HuH-7 (cell line): Measurements from ENCODE around the gene TMEM86A.

Experiments used
- DNase-seq: peaks from one replicate; pipeline ENCODE4 v3.0.0; 2011; ENCODE audit warnings: low spot score

Gene TMEM86A

DNA sequence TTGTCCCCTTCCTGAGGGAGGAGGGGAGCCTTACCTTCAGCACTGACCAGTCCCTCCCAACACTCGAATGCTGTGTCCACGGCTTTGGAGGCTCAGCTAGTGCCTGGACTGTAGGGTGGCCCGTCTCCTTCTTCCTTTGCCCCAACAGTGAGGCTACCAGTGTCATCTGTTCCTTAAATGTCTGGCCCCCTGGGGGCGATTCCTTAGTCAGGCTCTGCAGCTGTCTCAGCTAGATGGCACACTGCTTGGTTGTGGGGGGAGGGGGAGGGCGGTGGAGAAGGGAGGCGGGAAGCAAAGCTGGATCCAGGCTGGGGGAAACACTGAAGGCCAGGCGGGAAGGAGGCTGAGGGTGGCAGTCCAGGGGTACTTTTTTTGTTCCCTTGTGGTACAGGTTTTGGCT is 27.5 kb downstream of the TMEM86A start, which contains the start of gene IGSF22:
IGSF22 (minus strand) TSS at position 149 of the 400 bp plus-strand sequence. CDS start 1,952 bp downstream, outside the sequence.
- DNase-seq: no peak

DNA sequence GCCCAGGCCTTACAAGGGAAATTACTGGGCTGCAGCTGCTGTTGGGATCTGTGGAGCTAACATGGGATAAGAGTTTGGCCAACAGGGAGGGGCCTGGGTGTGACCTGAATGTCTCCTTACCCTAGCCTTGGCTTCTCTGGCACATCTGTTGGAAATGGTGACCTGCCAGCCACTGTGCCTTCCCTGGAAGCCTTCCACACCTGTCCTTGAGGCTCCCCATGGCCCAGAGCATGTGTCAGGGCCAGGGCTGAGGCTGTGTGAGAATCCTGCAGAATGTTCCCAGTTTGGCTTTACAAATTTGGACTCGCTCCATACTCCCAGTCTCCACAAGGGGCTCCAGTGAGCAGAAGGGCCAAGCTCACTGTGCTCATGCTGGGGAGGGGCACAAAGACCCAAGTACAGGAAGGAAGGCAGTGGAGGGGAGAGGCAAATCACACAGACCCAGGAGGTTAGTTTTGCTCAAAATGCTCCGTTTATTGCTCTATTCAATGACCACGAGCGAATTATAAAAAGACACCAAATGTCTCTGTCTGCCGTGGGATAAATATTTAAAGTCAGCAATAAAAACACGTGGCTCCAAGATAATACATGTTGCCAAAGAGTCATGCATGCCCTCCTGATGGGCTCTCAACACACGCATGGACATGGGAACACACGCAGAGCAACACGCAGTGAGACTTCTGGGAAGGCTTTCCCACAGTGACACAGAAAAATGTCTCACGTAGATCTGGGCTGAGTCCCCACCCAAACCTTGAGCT is 29.1 kb downstream of the TMEM86A start:
- DNase-seq: peak; percentile 75

DNA sequence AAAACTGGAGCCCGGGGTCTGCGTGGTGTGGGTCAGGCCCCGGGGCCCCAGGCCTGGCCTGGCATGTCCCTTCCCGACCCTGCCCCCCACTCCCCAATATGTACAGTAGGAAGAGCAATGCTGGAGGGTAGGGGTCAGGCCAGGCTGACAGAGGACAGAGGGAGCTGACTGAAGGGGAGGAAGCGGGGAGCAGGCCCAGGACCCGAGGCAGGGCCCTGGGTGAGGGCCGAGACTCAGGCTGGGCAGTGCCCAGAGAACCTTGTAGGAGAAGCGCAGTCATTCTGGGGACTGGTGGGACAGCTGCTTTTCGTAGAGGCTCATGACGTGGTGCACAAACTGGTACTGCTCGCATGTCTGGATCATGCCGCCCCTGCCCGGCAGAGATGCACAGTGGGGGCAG is 30.1 kb downstream of the TMEM86A start:
- no peak for DNase-seq

DNA sequence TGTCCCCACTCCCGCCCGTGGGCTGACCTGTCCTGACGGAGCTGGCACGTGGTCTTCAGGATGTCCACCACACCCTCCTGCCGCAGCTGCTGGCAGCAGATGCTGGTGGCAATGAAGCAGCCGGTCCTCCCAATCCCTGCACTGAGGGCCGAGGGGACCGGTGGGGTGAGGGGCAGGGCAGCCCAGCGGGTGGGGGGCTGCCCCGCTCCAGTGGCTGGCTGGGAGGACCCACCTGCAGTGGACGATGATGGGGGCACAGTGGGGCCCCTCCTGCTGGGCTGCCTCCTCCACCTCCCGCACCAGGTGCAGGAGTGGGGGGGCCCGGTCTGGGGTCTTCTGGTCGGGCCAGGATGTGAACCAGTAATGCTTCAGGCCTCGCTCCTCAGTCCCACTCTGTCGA is 30.8 kb downstream of the TMEM86A start:
- DNase-seq: no peak

DNA sequence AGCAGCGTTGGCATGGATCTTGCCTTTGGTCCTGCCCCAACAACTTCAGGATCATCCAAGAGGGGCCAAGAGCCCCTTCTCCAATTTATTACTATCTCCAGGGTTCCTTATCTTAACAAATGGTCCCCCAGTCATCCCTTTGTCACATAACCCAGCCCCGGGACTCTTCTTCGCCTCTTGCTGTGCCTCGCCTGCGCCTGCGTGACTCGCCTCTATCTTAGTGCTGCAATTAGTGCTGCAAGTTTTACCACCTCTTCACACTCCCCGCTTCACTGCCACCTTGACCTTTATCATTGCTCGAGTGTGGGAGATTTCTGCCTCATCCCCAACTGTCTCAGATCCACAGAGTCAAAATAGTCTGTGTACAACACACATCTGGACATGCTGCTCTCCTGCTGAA is 31.4 kb downstream of the TMEM86A start:
- DNase-seq: no peak

DNA sequence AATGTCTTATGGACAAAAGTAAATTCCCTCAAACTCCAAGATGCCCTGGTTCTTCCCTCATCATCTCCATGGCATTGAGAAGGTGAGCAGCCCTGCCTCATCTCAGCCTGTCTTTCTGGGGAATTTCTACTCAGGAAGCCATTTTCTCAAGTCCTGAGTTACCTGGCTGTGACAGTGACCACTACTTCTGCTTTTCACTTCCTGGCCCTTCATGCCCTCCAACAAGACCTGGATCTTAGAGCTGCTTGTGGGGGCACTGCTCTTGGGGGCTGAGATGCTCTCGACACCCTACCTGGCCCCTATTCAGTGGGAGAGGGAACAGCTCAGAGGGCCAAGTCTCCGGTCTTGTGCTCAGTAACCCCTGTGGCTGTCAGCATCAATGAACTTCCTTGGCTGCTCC is 32.9 kb downstream of the TMEM86A start:
- DNase-seq: no peak

DNA sequence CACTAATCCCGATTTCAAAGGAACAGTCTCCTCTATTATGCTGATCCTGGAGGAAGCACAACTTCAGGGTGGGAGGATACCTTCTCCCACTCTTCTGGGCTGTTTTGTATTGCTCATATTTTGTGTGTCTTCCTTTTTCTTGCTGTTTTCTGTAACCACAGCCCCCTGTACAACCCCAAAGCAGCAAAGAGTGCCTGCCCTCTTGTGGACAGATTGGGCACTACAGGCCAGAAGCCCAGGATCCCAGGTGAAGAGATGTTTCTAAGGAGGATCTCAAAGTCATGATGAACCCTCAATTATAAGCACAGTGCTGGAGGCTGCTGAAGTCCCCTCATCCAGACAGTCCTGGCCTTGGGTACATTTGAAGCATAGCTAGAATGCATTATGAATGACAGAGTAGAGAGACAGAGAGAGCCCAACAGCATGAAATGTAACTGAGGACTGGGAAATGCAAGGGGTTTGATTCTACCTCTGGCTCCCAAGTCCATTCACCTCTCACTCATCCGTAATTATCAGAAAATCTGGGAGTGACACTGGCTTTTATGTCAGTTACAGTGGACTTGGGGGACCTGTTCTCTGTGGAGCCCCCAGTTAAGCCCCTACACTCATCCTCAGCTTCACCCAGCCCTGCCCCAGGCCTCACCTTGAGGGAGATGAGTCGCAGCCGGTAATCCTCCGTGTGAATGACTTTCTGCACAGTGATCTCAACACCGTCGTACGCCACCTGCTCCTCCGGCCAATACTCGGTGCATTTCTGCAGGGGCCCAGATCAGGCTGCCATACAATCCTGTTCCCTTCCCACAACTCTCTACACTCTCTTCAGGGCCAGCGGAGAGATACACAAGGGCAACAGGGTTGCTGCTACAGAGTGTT is 33.6 kb downstream of the TMEM86A start:
- DNase-seq: peak; percentile 82

DNA sequence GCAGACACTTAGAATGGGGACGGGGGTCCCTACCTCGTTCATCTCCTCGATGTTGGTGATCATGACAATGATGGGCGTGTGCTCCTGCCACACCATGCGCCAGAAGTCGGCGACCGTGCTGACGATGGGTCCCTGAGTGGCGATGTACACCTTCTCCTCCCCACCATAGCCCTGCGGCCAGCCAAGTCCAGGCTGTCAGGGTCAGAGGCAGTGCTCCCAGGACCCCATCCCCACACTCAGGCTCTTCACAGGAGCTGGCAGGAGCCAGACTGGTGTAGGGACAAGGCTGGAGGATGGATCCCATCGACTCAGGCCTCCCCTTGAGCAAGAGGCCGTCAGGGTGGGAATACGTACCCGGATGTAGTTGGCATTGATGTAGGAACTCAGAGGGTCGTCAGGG is 34.6 kb downstream of the TMEM86A start:
- DNase-seq: no peak

DNA sequence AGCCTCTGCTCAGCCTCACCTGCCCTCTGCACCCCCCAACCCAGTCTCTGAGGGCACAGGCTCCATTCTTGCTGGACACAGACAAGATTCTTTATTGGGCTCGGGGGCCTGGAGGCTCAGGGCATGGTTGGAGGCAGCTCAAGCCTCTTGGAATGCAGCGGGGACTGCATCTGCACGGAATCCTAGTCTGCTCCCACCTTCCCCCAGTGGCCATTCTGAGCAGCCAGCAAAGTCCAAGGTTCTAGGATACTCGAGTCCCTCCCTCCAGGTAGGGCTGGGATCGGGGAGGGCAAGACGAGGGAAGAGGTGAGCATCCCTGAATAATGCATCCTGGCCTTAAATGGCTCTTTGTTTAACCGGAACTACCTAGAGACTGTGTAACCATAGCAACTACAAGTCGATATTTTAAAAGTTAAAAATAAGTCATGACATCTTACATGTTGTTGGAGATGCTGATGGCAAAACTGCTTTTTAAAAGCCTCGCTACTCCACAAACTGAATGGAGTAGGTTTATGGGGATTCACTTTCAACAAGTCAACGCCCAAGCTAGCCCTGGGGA is 38.1 kb downstream of the TMEM86A start:
- no peak for DNase-seq

DNA sequence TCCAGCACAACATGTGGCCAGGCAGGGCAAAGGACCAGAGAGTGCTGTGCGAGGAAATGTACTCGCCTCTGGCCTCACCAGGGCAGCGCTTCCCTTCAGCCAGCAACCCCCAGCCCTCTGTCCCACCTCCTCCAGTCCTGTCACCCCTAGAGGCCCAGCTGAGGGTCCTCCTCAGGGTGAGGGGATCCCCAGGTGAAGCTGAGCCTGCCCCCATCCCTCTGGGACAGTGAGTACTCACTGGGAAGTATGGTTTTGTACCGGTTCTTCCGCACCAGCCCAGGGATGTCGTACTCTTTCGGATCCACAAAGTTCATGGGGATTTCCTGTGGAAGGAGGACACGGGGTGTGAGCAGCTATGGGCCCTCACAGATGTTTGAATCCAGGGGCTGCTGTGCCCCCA is 39.1 kb downstream of the TMEM86A start:
- no peak for DNase-seq

DNA sequence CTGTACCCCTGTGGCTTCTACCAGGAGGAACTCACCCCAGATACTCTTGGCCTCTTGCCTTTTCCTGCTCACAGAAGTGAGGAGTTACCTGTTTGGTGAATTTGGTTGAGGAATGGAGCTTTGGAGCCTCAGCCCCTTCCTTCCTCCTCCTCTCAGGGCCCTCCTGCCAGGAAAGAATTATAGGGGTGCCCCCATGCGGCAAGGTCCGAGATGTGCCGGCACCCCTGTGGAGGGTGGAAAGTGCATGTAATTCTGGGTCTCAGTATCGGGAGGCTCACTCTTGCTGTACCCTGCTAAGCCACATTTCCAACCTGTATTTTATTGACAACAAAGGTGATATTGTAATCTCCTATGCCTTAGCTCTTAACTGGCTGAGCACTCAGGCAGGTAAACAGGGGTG is 41.1 kb downstream of the TMEM86A start:
- no peak for DNase-seq

DNA sequence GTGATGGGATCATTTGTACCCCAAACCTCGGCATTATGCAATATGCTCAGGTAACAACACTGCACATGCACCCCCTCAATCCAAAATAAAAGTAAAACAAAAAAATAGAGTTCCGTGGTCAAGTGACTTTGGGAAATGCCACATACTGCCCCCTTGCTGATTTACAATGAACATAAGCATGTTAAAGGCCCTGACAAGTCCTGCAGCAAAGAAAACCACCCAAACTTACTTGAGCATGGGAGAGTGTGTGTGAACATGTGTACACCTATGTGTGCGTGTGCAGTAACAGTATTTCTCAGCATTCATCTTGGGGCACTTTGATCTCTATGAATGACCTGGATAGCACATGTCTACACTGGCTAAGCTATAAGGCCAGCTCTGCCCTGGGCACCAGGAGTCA is 43.2 kb downstream of the TMEM86A start:
- DNase-seq: no peak

DNA sequence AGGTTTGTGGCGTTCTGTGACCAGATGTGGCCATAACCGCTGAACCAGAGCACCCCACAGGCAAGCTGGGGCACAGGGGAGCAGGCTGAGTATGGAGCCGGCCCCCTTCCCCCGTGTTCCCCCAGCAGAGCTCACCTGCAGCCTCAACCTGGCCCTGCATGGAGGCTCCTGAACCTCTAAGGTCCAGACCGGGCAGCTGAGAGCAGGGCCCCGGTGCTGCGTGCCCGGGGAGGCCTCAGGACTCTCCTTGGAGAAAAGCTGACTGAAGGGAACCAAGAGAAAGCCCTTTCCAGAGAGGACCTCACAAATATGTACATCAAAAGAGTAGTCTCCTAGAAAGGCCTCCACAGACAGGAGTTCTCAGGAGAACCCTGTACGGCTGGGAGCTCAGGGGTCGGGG is 44.8 kb downstream of the TMEM86A start:
- no peak for DNase-seq

DNA sequence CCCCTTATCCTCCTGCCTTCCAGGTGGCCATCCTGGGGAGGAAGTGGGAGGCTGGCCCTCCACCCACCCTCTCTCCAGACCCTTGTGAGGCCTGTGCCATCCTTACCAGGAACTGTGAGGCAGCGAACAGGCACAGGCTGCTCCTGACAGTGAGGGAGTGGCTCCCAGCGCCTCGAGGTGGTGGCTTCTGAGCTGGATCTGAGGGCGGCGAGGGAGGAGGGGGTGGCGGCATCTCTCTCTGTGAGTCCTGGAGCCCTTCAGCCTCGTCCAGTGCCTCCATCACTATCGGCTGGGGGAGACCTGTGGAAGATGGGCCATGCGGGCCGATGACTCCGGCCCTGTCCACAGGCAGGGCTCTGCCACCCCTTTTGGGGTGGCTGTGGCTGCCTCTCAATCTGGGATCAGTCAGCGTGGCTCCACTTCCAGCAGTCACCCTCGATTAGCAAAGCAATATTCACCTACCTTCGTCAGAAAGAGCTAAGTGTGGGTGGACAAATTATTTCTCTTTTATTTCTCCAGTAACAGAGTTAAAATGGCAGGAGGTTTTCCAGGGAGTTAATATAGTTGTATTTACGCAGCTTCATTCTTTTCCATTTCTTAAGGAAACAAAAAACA is 45.4 kb downstream of the TMEM86A start:
- no peak for DNase-seq

DNA sequence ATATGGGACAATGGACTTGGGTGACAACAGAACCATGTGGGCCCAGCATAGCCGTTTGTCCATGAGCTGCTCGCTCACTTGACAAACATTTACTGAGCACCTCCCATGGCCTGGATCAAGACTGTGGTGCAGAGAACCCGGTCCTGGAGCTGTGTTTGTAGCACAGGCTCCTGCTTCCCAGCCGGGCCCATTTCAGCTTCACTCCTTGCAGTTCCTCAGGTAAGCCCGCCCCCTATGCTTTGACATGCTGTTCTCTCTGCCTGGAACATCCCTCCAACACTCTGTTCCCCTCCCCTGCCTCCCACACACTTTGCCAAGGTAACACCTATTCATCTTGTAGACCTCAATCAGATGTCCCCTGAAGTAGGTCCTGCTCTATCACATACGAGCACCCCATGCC is 46.7 kb downstream of the TMEM86A start:
- no peak for DNase-seq

DNA sequence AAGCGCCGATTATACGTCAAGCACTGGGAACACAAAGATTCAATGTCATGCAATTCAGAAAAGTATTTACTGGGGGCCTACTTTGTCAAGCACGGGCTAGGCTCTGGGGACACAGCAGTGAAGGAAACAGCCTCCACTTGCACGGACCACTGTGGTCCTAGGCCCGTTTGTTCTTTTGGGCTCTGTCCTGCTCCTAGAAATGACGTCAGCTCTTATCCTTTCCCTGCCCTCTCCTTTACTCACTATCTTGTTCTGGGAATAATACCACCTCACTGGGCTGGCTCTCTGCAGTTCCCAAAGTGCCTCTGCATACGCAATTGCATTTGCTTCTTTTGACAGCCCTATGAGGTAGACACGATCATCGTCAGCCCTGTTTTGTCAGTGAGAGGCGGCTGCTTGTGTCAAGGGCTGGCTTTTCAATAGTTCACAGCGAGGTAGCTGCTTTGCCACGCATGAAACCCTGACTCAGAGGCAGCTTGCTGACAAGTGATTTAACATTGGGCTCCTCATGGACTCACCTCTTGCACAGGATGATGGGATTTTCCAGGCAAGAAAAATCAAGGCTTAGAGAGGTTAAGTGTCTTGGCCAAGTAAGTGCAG is 50.3 kb downstream of the TMEM86A start:
- DNase-seq: no peak

DNA sequence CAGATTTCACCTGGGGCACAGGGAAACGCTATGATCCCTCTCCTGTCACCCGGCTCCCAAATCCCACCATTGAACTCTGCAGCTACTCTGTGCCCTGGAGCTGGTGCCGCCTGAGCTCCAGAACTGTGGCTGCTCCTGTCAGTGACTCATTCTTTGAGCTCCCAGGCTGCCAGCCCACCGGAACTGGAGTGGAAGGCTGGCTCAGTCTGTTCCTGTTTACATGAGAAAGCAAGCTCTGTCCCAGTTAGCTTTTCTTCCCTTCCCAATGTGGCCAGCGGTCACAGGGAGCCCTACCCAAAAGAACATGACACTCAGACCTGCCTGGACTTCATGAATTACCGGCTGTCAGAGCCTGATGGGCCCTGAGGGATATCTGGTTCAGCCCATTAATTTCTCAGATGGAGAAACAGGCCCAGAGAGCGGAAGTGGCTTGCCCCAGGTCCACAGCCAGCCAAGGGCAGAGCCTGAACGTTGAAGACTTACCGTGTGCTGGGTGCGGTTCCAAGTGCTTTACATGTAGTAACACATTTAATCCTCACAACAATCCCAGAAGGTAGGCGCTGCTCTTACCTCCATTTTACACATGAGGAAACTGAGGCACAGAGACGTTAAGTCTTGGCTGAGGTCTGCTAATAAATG is 51.2 kb downstream of the TMEM86A start:
- no peak for DNase-seq

DNA sequence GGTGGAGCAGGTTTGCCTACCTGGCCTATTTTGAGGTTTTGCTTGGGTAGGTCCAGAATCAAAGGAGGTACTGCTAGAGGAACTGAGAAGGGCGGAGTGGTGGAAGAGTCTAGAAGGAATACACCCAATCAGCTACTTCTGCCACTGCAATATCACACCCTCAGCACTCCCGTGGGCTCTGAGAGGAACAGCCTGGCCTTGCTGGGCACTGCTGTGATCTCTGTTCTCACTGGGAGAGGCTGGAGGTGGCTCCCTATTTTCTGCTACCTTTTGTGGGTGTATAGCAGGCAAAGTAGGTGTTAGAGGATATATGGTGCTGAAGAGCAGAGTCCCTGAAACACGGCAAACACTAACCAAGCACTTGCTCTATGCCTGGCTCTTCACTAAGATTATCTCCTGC is 52.4 kb downstream of the TMEM86A start:
- DNase-seq: no peak

DNA sequence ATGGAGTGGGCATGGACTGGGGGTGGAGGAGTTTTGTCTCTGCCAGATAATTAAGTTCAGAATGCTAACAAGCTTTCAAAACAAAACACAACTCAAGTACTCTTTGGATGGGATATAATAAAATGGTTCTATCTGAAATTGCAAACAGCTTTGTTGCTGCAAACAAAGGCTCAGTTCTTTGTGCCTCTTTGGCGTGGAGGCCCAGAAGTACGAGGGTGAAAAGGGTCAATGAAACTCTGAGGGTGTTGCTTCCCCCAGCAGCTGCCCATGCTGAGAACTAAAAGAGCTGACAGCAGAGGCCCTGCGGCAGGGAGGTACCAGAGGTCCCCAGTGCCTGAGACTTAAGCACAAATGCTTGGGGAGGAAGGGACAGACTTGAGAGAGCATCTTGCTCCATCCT is 53.9 kb downstream of the TMEM86A start:
- DNase-seq: no peak

DNA sequence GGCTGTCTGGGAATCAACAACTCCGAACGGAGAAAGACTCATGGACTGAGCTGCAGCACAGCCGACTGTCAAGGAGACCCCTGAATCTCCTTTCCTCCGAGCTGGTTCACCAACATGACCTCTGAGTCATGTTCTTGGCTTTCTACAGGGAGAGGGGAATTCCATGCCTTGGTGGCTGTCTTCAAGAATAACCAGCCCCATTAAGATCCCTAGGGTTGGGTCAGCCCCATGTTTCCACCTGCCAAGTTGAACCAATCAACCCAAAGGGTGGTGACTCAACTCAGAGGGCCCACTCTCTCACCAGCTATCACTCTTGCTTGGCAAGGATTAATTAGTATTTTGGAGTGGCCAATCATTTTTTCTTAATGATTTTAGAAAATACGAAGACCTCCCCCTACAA is 55.7 kb downstream of the TMEM86A start:
- DNase-seq: no peak
